DMS53 treated with DMSO at 0.1 percent for 48 hours (cell line): ENCODE measurements around the gene MTERF1.
"Not testable (repeated sequence)": the region's sequence is repeated elsewhere in the genome, so short reads cannot be mapped to it uniquely, and the experiment has no call there.

Source experiments
- DNase-seq: peaks from one replicate; lab custom pipeline; 2025; ENCODE audit not compliant: unreplicated experiment; lab: John Stamatoyannopoulos, UW

The MTERF1 gene, protein sequence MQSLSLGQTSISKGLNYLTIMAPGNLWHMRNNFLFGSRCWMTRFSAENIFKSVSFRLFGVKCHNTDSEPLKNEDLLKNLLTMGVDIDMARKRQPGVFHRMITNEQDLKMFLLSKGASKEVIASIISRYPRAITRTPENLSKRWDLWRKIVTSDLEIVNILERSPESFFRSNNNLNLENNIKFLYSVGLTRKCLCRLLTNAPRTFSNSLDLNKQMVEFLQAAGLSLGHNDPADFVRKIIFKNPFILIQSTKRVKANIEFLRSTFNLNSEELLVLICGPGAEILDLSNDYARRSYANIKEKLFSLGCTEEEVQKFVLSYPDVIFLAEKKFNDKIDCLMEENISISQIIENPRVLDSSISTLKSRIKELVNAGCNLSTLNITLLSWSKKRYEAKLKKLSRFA

DNA sequence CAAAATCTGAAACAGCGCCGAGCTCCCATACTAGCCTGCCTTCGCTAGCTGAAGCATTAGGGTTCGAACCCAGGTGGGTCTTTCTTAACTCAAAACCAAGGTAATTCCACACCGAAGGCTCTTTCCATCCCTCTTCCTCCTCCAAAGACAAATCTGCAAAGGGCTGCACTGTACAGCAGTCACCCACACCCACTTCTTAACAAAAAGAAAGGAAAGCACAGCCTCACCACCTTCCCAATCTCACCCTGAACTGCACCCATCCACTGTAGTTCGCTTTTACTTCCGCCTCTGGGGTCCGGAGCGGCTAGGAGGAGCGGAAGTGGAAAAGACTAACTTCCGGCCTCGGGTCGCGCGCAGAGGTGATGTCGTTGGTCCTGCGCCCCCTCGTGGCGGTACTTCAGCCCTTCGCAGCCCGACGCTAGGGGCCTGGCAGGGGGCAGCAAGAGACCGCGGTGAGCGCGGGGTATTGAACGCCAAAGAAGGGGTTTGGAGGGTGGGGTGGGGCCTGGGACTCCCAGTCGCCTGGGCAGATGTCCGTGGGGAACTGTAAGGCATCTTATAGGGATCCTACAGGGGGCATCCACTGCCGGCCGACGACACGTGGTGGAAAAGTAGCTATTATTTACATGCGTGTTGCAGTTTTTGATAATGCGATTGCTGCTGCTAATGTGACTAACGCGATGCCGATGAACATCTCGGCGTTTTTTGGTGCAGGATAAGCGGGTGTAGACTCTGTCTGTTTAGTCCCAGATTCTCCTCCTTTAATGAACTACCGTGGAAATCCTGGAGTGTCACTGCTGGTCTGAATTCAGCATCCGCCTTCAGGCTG, at the start of gene MTERF1:
TSS of gene MTERF1 (minus strand) at position 290 of the 829 bp plus-strand sequence. CDS start 619 bp downstream, outside the sequence.
- DNase-seq, result peak; percentile 94

- peak; percentile 74 for DNase-seq
These were observed 49.0 kb upstream of the MTERF1 start for GRCh38 chr7:91929463-91929862.

GRCh38 chr7:91927912-91928311, 47.4 kb upstream of the MTERF1 start:
- DNase-seq, result peak; percentile 44

DNA sequence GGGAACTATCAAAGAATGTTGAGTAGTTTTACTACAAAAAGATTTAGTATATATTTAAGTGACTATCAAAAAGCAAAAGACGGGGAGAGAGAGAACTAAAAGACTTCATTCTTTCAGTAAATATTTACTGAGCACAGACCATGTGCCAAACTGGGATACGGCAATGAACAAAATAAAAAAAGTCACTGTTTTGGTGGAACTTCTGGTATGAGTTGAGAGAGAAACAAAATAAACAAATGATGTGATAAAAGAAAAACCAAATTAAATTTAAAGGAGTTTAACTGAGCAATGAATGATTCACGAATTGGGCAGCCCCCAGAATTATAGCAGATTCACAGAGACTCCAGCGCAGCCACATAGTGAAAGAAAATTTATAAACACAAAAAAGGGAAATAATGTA, 42.4 kb upstream of the MTERF1 start:
- no peak for DNase-seq

DNA sequence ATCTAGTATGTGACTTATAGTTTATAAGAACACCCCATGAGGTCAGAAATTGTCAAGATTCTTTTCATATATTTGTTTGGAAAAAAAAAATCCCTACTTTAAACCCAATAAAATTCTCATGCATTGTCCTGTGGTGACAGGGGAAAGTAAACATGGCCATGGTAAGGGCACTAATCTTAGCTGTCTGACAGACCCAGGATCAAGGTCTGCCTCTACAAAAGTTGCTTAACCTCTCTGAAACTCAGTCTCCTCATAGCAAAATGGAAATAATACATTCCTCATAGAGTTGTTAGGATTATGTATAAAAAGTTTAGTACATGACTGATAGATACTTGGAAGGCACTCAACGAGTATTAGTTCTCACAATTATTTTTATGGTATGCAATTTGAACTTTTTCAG, 37.9 kb upstream of the MTERF1 start:
- no peak for DNase-seq

DNA sequence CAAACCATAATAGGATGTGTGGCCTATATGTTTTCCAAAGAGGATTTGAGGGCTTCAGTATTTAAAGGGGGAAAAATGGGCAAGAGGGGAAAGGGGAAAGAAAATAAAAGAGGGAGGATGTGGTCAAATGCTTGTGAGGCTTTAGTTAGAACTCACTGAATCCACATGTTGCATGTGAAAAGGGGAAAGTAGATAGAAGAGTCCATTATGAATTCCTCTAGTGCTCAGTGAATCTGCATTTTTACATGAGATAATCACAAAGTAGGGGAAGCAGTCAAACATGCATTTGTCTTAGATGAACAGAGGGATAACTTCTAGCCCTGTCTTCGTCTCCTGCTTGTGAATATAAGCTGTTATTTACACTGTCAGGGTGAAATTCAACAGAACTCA, 35.5 kb upstream of the MTERF1 start:
- DNase-seq, result no peak

DNA sequence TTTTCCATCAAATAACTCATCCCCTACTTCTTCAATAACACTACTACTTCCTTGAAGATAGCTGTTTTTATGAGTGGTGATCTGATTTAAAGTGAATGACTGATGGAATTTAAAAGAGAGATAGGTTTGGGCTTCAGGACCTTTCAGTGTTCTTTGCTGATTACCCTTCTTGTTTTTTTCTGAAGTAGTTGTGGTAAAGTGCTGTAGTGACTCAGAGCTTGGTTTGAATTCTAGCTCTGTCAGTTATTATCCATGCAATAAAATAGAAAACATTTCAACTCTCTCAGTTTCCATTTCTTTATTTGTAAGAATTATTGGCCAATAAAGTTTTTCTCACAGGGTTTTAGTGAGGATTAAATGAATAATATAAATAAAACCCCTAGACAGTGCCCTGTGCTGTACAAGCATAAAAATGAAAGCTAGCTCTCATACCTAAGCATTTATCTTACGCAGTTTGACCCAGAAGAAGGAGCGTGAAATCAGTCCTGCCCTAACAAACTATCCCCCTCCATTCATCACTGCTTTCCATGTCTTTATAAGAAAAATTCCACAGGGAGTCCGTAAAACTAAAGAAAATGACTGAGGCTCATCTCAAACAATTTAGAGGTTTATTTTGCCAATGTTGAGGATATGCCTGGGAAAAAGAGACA, 35.0 kb upstream of the MTERF1 start:
- DNase-seq, result no peak

- no peak for DNase-seq
These were observed 33.1 kb upstream of the MTERF1 start for GRCh38 chr7:91913612-91914011.

DNA sequence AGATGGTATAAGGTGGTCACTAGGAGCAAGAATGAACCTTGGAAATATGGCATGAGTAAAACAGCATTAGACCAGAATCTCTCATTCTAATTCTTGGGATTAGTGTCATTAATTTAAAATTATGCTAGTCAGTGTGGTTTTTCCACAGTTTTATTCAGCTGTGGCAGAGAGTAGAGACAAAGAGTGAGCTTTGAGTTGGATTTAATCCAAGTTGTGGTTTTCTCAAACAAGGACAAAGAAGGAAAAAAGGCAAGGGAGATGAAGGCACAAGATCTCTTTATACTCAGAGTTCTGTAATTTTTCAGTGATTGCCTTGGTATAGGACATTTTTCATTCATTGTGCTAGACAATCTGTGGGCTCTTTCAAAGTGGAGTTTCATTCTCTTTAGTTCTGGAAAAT, 32.0 kb upstream of the MTERF1 start:
- no peak for DNase-seq

DNA sequence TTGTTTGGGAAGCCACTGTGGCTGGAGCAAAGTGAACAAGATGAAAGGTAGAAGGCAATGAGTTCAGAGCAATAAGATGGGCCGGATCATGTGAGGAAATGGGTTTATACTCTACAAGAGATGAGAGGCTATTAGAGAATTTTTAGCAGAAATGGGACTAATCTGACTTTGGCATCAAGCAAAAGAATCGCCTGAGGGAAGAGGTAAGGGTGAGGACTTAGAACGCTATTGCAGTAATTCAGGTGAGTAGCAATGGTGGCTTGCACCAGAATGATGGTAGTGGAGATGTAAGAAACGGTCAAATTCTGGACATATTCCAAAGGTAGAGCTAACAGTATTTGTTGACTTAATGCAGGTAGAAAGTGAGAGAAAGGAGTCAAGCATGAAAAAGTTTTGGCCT, 30.6 kb upstream of the MTERF1 start:
- no peak for DNase-seq

GRCh38 chr7:91910171-91910570, 29.7 kb upstream of the MTERF1 start:
- no peak for DNase-seq

DNA sequence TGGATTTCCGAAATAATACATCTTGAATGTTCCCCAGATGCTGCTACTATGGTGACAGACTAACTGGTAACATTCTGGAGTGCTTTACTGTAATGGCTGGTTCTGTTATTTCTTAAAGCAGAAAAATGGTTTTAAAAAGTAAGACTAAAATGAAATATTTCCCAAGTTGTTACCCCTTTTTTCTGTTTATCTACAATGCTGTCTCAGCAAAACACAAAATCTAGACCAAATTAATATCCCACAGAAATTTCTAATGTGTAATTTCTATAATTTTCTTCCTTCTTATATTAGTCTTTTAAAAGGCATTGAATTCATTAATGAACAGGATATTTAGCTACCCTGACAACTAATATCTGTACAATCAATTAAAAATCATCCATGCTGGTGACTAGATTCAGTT, 19.1 kb upstream of the MTERF1 start:
- DNase-seq, result no peak

GRCh38 chr7:91898240-91898992, 17.9 kb upstream of the MTERF1 start:
- no peak for DNase-seq

- no peak for DNase-seq
These were observed 14.4 kb upstream of the MTERF1 start for GRCh38 chr7:91894781-91895480.

DNA sequence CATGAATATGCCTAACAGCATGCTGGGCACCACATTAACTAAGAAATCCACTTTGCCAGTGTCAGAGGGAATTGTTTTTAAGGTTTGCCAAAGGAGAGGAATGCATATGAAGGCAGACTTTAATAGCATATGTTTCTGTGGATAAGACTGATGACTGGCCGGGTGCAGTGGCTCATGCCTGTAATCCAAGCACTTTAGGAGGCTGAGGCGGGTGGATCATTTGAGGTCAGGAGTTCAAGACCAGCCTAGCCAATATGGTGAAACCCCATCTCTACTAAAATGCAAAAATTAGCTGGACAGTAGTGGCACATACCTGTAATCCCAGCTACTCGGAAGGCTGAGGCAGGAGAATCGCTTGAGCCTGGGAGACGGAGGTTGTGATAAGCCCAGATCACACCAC, 13.2 kb upstream of the MTERF1 start:
- DNase-seq, result not testable (repeated sequence)

DNA sequence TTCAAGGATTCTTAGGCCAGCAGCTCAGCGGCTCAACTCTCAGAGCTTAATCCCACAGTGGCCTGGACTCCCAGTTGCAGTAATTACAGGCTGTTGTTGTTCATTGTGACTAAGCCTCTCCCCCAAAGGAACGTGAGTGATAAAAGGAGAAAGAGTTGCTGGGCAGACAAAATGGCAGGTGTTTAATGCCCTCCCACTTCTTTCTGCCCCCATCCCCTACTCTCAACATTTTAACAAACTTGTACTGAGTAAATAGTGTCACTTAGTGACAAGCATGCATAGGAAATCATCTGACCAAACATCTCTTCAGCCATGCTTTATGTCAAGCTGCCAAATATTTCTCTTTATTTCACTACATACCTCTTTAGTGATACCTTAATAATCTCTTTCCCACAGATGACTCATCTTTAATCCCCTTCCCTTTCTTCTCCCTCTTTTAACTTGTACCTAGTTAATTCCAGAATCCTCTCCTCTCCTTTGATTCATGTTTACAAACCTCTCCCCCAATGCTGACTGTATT, 12.4 kb upstream of the MTERF1 start:
- DNase-seq, result peak; percentile 31

DNA sequence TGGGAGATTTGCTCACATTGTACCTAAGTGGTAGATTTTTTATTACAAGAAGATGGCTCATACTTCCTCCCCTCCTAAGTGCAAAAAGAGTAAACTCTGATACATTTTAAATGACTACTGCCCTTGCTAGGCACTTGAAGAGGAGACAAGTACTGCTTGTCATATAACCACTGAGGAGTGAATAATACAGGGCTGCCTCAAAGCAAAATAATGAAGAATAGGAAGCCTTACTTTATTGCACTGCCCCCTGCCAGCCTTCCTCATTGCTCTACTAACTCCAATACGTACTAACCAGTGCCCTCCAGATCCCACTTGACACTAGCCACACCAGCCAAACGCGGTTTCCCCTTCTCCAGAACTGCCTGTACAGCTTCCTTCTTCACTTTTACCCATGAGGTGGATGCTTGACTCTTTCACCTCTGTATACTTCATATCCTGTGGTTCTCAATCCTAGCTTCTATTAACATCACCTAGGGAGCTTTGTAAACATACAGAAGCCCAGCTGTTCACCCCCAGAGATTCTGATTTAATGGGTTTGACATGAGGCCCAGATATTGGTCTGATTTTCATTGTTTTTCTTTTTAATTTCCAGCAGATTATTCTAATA, 11.7 kb upstream of the MTERF1 start:
- DNase-seq, result no peak

DNA sequence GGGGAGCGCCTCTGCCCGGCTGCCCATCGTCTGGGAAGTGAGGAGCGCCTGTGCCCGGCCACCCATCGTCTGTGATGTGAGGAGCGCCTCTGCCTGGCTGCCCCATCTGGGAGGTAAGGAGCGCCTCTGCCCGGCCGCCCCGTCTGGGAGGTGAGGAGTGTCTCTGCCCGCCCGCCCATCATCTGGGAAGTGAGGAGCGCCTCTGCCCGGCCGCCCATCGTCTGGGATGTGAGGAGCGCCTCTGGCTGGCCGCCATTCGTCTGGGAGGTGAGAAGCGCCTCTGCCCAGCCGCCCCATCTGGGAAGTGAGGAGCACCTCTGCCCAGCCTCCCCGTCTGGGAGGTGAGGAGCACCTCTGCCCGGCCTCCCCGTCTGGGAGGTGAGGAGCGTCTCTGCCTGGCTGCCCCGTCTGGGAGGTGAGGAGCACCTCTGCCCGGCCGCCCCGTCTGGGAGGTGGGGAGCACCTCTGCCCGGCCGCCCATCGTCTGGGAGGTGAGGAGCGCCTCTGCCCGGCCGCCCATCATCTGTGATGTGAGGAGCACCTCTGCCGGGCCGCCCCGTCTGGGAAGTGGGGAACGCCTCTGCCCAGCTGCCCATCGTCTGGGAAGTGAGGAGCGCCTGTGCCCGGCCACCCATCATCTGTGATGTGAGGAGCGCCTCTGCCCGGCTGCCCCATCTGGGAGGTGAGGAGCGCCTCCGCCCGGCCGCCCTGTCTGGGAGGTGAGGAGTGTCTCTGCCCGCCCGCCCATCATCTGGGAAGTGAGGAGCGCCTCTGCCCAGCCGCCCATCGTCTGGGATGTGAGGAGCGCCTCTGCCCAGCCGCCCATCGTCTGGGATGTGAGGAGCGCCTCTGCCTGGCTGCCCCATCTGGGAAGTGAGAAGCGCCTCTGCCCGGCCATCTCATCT, 8.0 kb upstream of the MTERF1 start:
- not testable (repeated sequence) for DNase-seq
